CD14-positive monocyte (primary cell): ENCODE results near the gene C2orf76. TPM values are rescaled to one million over a fixed set of nuclear protein-coding genes. Genes with fewer than 3 reads are reported as not detected.

Source experiments
- DNase-seq, 3 donors: peaks; one replicate each; pipeline ENCODE4 v3.0.0-alpha.2; 2011 to 2022
- H2AFZ ChIP-seq: 2 replicates; pipeline ENCODE4 v1.6.0; 2012; ENCODE audit warnings: mild to moderate bottlenecking, low read depth, low read length, inconsistent platforms; ENCODE audit not compliant: insufficient read depth, poor library complexity, severe bottlenecking
- H3K27ac ChIP-seq, 2 donors: 1 replicate in 1 of 2; 2 replicates in 1 of 2; pipeline ENCODE4 v1.5.1; 2012 to 2013; ENCODE audit warnings: low read length in 2 of 2, control low read depth in 1 of 2, inconsistent platforms in 1 of 2, low read depth in 1 of 2, mild to moderate bottlenecking in 1 of 2
- H3K27me3 ChIP-seq, 2 donors: one replicate each; pipeline versions ENCODE4 v1.6.0 to v1.6.1; 2011 to 2013; ENCODE audit warnings: low read length in 2 of 2; ENCODE audit not compliant: control insufficient read depth in 2 of 2, insufficient read depth in 2 of 2
- H3K36me3 ChIP-seq, 2 donors: replicated peaks in 1 of 2; 1 replicate in 1 of 2; 2 replicates in 1 of 2; pipeline versions ENCODE4 v1.5.1 to v1.6.1; 2012 to 2013; ENCODE audit warnings: low read length in 2 of 2, control low read depth in 1 of 2, inconsistent platforms in 1 of 2, mild to moderate bottlenecking in 1 of 2; ENCODE audit not compliant: insufficient read depth in 2 of 2, control insufficient read depth in 1 of 2
- H3K4me1 ChIP-seq, 2 donors: 1 replicate in 1 of 2; 2 replicates in 1 of 2; pipeline versions ENCODE4 v1.5.1 to v1.6.1; 2012 to 2013; ENCODE audit warnings: low read length in 2 of 2, control low read depth in 1 of 2, inconsistent platforms in 1 of 2, mild to moderate bottlenecking in 1 of 2, moderate library complexity in 1 of 2; ENCODE audit not compliant: insufficient read depth in 2 of 2, control insufficient read depth in 1 of 2
- H3K4me2 ChIP-seq: replicated peaks from 2 replicates; pipeline ENCODE3; 2012; ENCODE audit warnings: low read length, moderate library complexity, mild to moderate bottlenecking; ENCODE audit not compliant: poor library complexity, severe bottlenecking; ENCODE audit errors: extremely low read depth
- H3K4me3 ChIP-seq, 3 experiments: fragments of 200-600 bp in 1 of 3; sonication (generic) in 1 of 3; replicated peaks in 1 of 3; 1 replicate in 2 of 3; 2 replicates in 1 of 3; pipeline ENCODE4 v1.5.1; 2011 to 2013; ENCODE audit warnings: low read length in 3 of 3, mild to moderate bottlenecking in 3 of 3, control low read depth in 2 of 3, low read depth in 2 of 3, inconsistent platforms in 1 of 3, moderate library complexity in 1 of 3
- H3K79me2 ChIP-seq: 2 replicates; pipeline ENCODE4 v1.6.0; 2012; ENCODE audit warnings: mild to moderate bottlenecking, control low read depth, inconsistent platforms, low read length, moderate library complexity; ENCODE audit not compliant: insufficient read depth
- H3K9ac ChIP-seq: 2 replicates; pipeline ENCODE4 v1.6.0; 2017; ENCODE audit warnings: low read length, mild to moderate bottlenecking; ENCODE audit not compliant: insufficient read depth, poor library complexity, severe bottlenecking
- H3K9me3 ChIP-seq, 2 donors: replicated peaks in 1 of 2; 1 replicate in 1 of 2; 2 replicates in 1 of 2; pipeline versions ENCODE4 v1.5.1 to v1.6.1; 2012 to 2013; ENCODE audit warnings: low read length in 2 of 2, control low read depth in 1 of 2; ENCODE audit not compliant: control insufficient read depth in 1 of 2, insufficient read depth in 1 of 2
- H4K20me1 ChIP-seq: 2 replicates; pipeline ENCODE4 v1.6.0; 2012; ENCODE audit warnings: mild to moderate bottlenecking, low read length, control low read depth, moderate library complexity; ENCODE audit not compliant: insufficient read depth
- H3K27ac Mint-ChIP-seq, 7 donors: one replicate each; pipeline ENCODE4 v1.8.0; 2020; ENCODE audit warnings: mild to moderate bottlenecking in 7 of 7, mixed read lengths in 7 of 7, moderate library complexity in 6 of 7, inconsistent platforms in 2 of 7
- H3K27me3 Mint-ChIP-seq, 3 donors: one replicate each; pipeline ENCODE4 v1.8.0; 2021 to 2022; ENCODE audit warnings: low read depth in 3 of 3, mild to moderate bottlenecking in 3 of 3, mixed read lengths in 3 of 3, moderate library complexity in 3 of 3, inconsistent platforms in 1 of 3
- H3K36me3 Mint-ChIP-seq, 2 donors: one replicate each; pipeline ENCODE4 v1.8.0; 2020; ENCODE audit warnings: mixed read lengths in 2 of 2, inconsistent platforms in 1 of 2, mild to moderate bottlenecking in 1 of 2
- H3K4me1 Mint-ChIP-seq: one replicate; pipeline ENCODE4 v1.8.0; 2020; ENCODE audit warnings: mild to moderate bottlenecking, mixed read lengths
- H3K4me3 Mint-ChIP-seq, 2 donors: one replicate each; pipeline ENCODE4 v1.8.0; 2020; ENCODE audit warnings: mild to moderate bottlenecking in 2 of 2, mixed read lengths in 2 of 2, moderate library complexity in 1 of 2
- H3K9me3 Mint-ChIP-seq, 7 donors: one replicate each; pipeline ENCODE4 v1.8.0; 2020 to 2022; ENCODE audit warnings: mixed read lengths in 7 of 7, mild to moderate bottlenecking in 6 of 7, moderate library complexity in 6 of 7, inconsistent platforms in 2 of 7
- CTCF ChIP-seq: fragments of 200-600 bp; IDR thresholded peaks from one replicate; pipeline ENCODE4 v1.8.0; 2022; ENCODE audit warnings: antibody characterized with exemption, mild to moderate bottlenecking
- WGBS: methylation state at CpG from one replicate; pipeline ENCODE4 v1.1.5; 2013; ENCODE audit warnings: missing lambda C conversion rate; ENCODE audit not compliant: insufficient coverage; 5-methylcytosine and 5-hydroxymethylcytosine counted together
- intact Hi-C, 2 donors: fragments of 100-400 bp; cut with micrococcal nuclease; formaldehyde crosslinking; loops; one replicate each; pipeline versions ENCODE4 v1.15.0 to v1.15.1; 2023
- polyA plus RNA-seq, 3 donors: library from polyadenylated mRNA; depleted of rRNA in 1 of 3; unstranded in 2 of 3; stranded (reverse) in 1 of 3; fragments of 300-500 nt in 2 of 3; fragments of >200 nt in 1 of 3; fragmentation: Illumina TruSeq in 2 of 3; gene quantifications; 1 replicate in 2 of 3; 2 replicates in 1 of 3; pipeline ENCODE4 v1.2.3, GENCODE V29; 2012 to 2021

Gene C2orf76
- polyA plus RNA-seq, 3 donors: 9.7 to 32.5 (median 31.0) TPM

- no peaks in the 10 kb centered on the region for H3K27me3 ChIP-seq
- Mint-ChIP-seq H3K27ac (no peak overlapping the region), H3K4me3 (no peak overlapping the region), H3K27me3 (no peaks in the 10 kb centered on the region), H3K4me1 (peaks cover 12% of the 10 kb centered on the region), H3K36me3 (peaks cover 1 to 3% of the 10 kb centered on the region in 2 donors), H3K9me3 (no peaks in the 10 kb centered on the region)
- no peak overlapping the region for H2AFZ ChIP-seq
- H3K36me3 ChIP-seq: no peaks in the 10 kb centered on the region
- DNase-seq: no peak
- no peak overlapping the region for H3K27ac ChIP-seq
- H3K4me1 ChIP-seq: peaks cover 8 to 15% of the 10 kb centered on the region in 2 donors
- no peak overlapping the region for H3K9ac ChIP-seq
- H3K79me2 ChIP-seq: no peaks in the 10 kb centered on the region
- H4K20me1 ChIP-seq: no peaks in the 10 kb centered on the region
- H3K4me2 ChIP-seq: no peak overlapping the region
- no peaks in the 10 kb centered on the region for H3K9me3 ChIP-seq
- 95% methylated on average over 8 of the region's 8 CpGs for WGBS
- H3K4me3 ChIP-seq: no peak overlapping the region
- TF ChIP-seq CTCF: no peak
- intact Hi-C loops: no loop called here
Observed at GRCh38 chr2:119323459-119323858, 43.2 kb downstream of the C2orf76 start.

GRCh38 chr2:119319593-119319992 is 47.0 kb downstream of the C2orf76 start:
- Mint-ChIP-seq H3K27me3 (no peaks in the 10 kb centered on the region), H3K9me3 (no peaks in the 10 kb centered on the region), H3K36me3 (peaks cover 3 to 5% of the 10 kb centered on the region in 2 donors), H3K4me1 (no peaks in the 10 kb centered on the region), H3K27ac (no peak overlapping the region), H3K4me3 (no peak overlapping the region)
- Histone ChIP-seq H3K79me2 (no peaks in the 10 kb centered on the region), H3K27me3 (no peaks in the 10 kb centered on the region), H3K4me1 (no peaks in the 10 kb centered on the region), H3K27ac (no peak overlapping the region), H2AFZ (no peak overlapping the region), H4K20me1 (no peaks in the 10 kb centered on the region), H3K9me3 (no peaks in the 10 kb centered on the region), H3K36me3 (no peaks in the 10 kb centered on the region), H3K4me3 (no peak overlapping the region), H3K4me2 (no peak overlapping the region), H3K9ac (no peak overlapping the region)
- no peak for DNase-seq
- intact Hi-C loops: no loop called here
- TF ChIP-seq CTCF: no peak
- 73% methylated on average over 4 of the region's 7 CpGs for WGBS
